ENCODE results near the gene HOMEZ. TPM values are rescaled to one million over a fixed set of nuclear protein-coding genes. Genes with fewer than 3 reads are reported as not detected.

Gene HOMEZ
- polyA plus RNA-seq, 1 of the 3 experiments (the other 2 are of a cell fraction) = 7.7 TPM

GRCh38 chr14:23324993-23325392 lies 39.1 kb upstream of the HOMEZ start:
- H3K4me3 ChIP-seq (ENCODE audit: low read depth in 2 of 2, low read length in 1 of 2) = no peak overlapping the region
- H2AFZ ChIP-seq (ENCODE audit: low read depth) = no peak overlapping the region
- no peak overlapping the region for H3K4me2 ChIP-seq
- H3K9me2 ChIP-seq = no peaks in the 10 kb centered on the region
- peaks cover 38% of the 10 kb centered on the region for H3K79me2 ChIP-seq (ENCODE audit: insufficient read depth)
- H3K4me1 ChIP-seq (ENCODE audit: control insufficient read depth in 1 of 2, insufficient read depth in 2 of 2, low read depth in 1 of 2, low read length in 1 of 2) = peaks cover 13 to 16% of the 10 kb centered on the region in 2 experiments; a peak in 3 of 4 replicates
- CTCF ChIA-PET = interaction anchor here (1.6 to 13.2 kb wide), 2 partner anchors 55 to 60 kb away, joined by 4 to 179 read pairs; partner anchors contain the start of gene CMTM5
- TF ChIP-seq MXI1 (IDR thresholded peaks at IDR 0.05; ENCODE audit: low read depth, low read length) (no peak), GATA2 (CRISPR knock-in tag; IDR thresholded peaks at IDR 0.05) (no peak)
- DNase-seq = no peak
- H3K27ac ChIP-seq (ENCODE audit: low read depth in 2 of 2, low read length in 1 of 2) = no peak overlapping the region; a peak in 1 of 4 replicates
- no peaks in the 10 kb centered on the region for H4K20me1 ChIP-seq (ENCODE audit: insufficient read depth)
- no peak overlapping the region for H3K9ac ChIP-seq
- WGBS (ENCODE audit: low lambda C conversion rate) = 92% methylated on average over 7 of the region's 7 CpGs
- H3F3A ChIP-seq (replicated peaks; ENCODE audit: insufficient read depth) = peaks cover 35% of the 10 kb centered on the region
- H3K27me3 ChIP-seq (ENCODE audit: insufficient read depth) = no peaks in the 10 kb centered on the region
- POLR2A ChIA-PET = no interaction called here
- no peaks in the 10 kb centered on the region for H3K9me3 ChIP-seq
- H3K36me3 ChIP-seq (replicated peaks in 1 of 2; ENCODE audit: control insufficient read depth in 1 of 2, insufficient read depth in 2 of 2, low read length in 1 of 2) = peaks cover 34 to 38% of the 10 kb centered on the region in 2 experiments

GRCh38 chr14:23324455-23324846 lies 38.5 kb upstream of the HOMEZ start:
- CTCF ChIA-PET = interaction anchor here (1.6 to 13.2 kb wide), 2 partner anchors 55 to 61 kb away, joined by 4 to 179 read pairs; partner anchors contain the start of gene CMTM5
- Histone ChIP-seq H3K9me3 (no peaks in the 10 kb centered on the region), H2AFZ (ENCODE audit: low read depth) (no peak overlapping the region), H3K36me3 (replicated peaks in 1 of 2; ENCODE audit: control insufficient read depth in 1 of 2, insufficient read depth in 2 of 2, low read length in 1 of 2) (peaks cover 40 to 44% of the 10 kb centered on the region in 2 experiments), H3F3A (replicated peaks; ENCODE audit: insufficient read depth) (peaks cover 41% of the 10 kb centered on the region), H3K4me3 (ENCODE audit: low read depth in 2 of 2, low read length in 1 of 2) (no peak overlapping the region), H3K27me3 (ENCODE audit: insufficient read depth) (no peaks in the 10 kb centered on the region), H3K27ac (ENCODE audit: low read depth in 2 of 2, low read length in 1 of 2) (no peak overlapping the region), H3K9ac (no peak overlapping the region), H3K4me2 (no peak overlapping the region), H3K9me2 (no peaks in the 10 kb centered on the region), H3K79me2 (ENCODE audit: insufficient read depth) (peaks cover 43% of the 10 kb centered on the region), H4K20me1 (ENCODE audit: insufficient read depth) (no peaks in the 10 kb centered on the region), H3K4me1 (ENCODE audit: control insufficient read depth in 1 of 2, insufficient read depth in 2 of 2, low read depth in 1 of 2, low read length in 1 of 2) (peaks cover 13 to 19% of the 10 kb centered on the region in 2 experiments; a peak in 3 of 4 replicates)
- POLR2A ChIA-PET = no interaction called here
- no peak for DNase-seq
- TF ChIP-seq YY1 (IDR thresholded peaks at IDR 0.05; ENCODE audit: low read depth) = no peak
- no peak for TF ChIP-seq TAF1 (IDR thresholded peaks at IDR 0.05; ENCODE audit: borderline replicate concordance, low read depth, low read length)
- TF ChIP-seq RFX5 (IDR thresholded peaks at IDR 0.05; ENCODE audit: low read length) = no peak
- no peak for TF ChIP-seq MXI1 (IDR thresholded peaks at IDR 0.05; ENCODE audit: low read depth, low read length)
- no peak for TF ChIP-seq POLR2AphosphoS5 (IDR thresholded peaks at IDR 0.05; ENCODE audit: low read depth, low read length)
- no peak for TF ChIP-seq FOXJ3 (CRISPR knock-in tag; IDR thresholded peaks at IDR 0.05)
- TF ChIP-seq, protein P1, sequence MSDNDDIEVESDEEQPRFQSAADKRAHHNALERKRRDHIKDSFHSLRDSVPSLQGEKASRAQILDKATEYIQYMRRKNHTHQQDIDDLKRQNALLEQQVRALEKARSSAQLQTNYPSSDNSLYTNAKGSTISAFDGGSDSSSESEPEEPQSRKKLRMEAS (IDR thresholded peaks at IDR 0.05; ENCODE audit: low read depth) = no peak
- TF ChIP-seq EZH2phosphoT487 (IDR thresholded peaks at IDR 0.05; ENCODE audit: borderline replicate concordance, low read depth) = no peak
- no peak for TF ChIP-seq NFIC (IDR thresholded peaks at IDR 0.05; ENCODE audit: borderline replicate concordance)
- no peak for TF ChIP-seq RAD21 (IDR thresholded peaks at IDR 0.05; ENCODE audit: low read length)
- TF ChIP-seq, protein P2, sequence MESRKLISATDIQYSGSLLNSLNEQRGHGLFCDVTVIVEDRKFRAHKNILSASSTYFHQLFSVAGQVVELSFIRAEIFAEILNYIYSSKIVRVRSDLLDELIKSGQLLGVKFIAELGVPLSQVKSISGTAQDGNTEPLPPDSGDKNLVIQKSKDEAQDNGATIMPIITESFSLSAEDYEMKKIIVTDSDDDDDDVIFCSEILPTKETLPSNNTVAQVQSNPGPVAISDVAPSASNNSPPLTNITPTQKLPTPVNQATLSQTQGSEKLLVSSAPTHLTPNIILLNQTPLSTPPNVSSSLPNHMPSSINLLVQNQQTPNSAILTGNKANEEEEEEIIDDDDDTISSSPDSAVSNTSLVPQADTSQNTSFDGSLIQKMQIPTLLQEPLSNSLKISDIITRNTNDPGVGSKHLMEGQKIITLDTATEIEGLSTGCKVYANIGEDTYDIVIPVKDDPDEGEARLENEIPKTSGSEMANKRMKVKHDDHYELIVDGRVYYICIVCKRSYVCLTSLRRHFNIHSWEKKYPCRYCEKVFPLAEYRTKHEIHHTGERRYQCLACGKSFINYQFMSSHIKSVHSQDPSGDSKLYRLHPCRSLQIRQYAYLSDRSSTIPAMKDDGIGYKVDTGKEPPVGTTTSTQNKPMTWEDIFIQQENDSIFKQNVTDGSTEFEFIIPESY (IDR thresholded peaks at IDR 0.05; ENCODE audit: borderline replicate concordance, low read depth) = no peak
- no peak for TF ChIP-seq GABPA (IDR thresholded peaks at IDR 0.05; ENCODE audit: low read depth)
- no peak for TF ChIP-seq RXRA (IDR thresholded peaks at IDR 0.05; ENCODE audit: borderline replicate concordance, low read depth)
- WGBS (ENCODE audit: low lambda C conversion rate) = 83% methylated on average over 2 of the region's 2 CpGs
